Measurements from ENCODE around the gene CACNA1C.

The CACNA1C gene

GRCh38 chr12:2043054-2043453 is 9.7 kb upstream of the CACNA1C start:
- Histone ChIP-seq H3K9me3 (ENCODE audit: control insufficient read depth, low read length) (peaks cover 4% of the 10 kb centered on the region), H3K4me3 (ENCODE audit: low read length) (no peak overlapping the region), H3K4me1 (ENCODE audit: control insufficient read depth, insufficient read depth, low read length) (no peaks in the 10 kb centered on the region), H3K9ac (ENCODE audit: low read length) (no peak overlapping the region), H3K27me3 (replicated peaks; ENCODE audit: control insufficient read depth, insufficient read depth, low read length) (peaks cover 11% of the 10 kb centered on the region), H3K36me3 (ENCODE audit: control insufficient read depth, insufficient read depth, low read length, severe bottlenecking) (no peaks in the 10 kb centered on the region)
- DNase-seq (ENCODE audit: low read depth) = no peak

DNA sequence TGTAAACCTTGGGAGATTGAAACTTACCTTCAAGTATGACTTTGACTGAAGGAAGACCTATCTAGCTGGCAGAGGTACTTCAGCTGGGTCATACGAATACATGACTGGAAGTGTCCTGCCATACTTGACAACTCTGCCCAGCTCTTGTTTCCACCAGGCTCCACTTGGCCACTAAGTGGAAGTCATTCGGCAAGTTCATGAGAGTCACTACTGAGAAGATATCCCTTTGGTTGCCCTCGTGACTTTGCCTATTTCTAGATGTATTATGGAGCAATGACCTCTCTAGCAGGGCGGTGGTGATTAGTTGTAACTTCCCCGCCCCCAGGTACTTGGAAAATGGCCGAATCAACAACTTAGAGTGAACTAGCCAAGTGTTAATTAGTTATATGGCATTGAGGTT is 8.6 kb upstream of the CACNA1C start:
- Histone ChIP-seq H3K27me3 (replicated peaks; ENCODE audit: control insufficient read depth, insufficient read depth, low read length) (peaks cover 11% of the 10 kb centered on the region), H3K4me1 (ENCODE audit: control insufficient read depth, insufficient read depth, low read length) (peaks cover under 1% of the 10 kb centered on the region), H3K36me3 (ENCODE audit: control insufficient read depth, insufficient read depth, low read length, severe bottlenecking) (no peaks in the 10 kb centered on the region), H3K4me3 (ENCODE audit: low read length) (no peak overlapping the region), H3K9me3 (ENCODE audit: control insufficient read depth, low read length) (peaks cover 4% of the 10 kb centered on the region), H3K9ac (ENCODE audit: low read length) (no peak overlapping the region)
- DNase-seq (ENCODE audit: low read depth) = no peak

DNA sequence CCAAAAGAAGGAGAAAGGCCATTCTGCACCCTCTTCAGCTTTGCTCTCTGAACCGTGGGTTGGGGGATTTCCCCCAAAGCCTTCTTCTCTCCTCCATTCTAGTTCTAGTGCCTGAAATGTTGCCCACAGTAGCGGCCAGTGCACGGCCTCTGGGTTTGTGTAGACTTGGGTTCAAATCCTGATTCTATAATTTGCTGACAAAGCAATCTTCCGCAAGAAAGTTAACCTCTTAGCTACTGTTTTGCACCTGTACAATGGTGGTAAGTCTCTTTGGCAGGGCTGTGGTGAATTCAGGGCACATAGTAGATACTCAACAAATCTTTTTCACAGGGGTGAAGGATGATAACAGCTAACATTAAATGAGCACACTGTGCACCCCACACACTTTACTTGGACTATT is 5.8 kb upstream of the CACNA1C start:
- Histone ChIP-seq H3K9ac (ENCODE audit: low read length) (no peak overlapping the region), H3K27me3 (replicated peaks; ENCODE audit: control insufficient read depth, insufficient read depth, low read length) (peaks cover 3% of the 10 kb centered on the region), H3K36me3 (ENCODE audit: control insufficient read depth, insufficient read depth, low read length, severe bottlenecking) (no peaks in the 10 kb centered on the region), H3K4me1 (ENCODE audit: control insufficient read depth, insufficient read depth, low read length) (peaks cover 17% of the 10 kb centered on the region), H3K9me3 (ENCODE audit: control insufficient read depth, low read length) (peaks cover 4% of the 10 kb centered on the region), H3K4me3 (ENCODE audit: low read length) (no peak overlapping the region)
- no peak for DNase-seq (ENCODE audit: low read depth)

DNA sequence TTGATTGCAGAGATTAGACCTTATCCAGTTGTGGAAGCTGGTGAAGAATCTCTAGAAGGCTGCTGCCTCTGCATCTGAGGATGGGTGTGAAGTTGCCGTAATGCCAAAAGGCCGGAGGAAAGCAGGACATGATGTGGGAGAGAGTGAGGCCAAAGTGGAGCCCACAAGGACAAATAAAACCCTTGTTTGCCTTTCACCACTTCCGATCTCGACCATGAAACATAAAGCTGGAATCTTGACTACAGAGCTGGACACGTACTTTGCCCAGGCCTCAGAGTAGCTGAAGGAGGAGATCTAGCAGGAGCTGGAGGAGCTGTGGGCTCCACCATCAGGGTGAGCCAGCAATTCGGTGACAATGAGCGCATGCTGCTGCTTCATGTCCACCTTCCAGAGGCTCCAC is 5.0 kb upstream of the CACNA1C start:
- Histone ChIP-seq H3K9me3 (ENCODE audit: control insufficient read depth, low read length) (peaks cover 4% of the 10 kb centered on the region), H3K4me3 (ENCODE audit: low read length) (no peak overlapping the region), H3K36me3 (ENCODE audit: control insufficient read depth, insufficient read depth, low read length, severe bottlenecking) (no peaks in the 10 kb centered on the region), H3K4me1 (ENCODE audit: control insufficient read depth, insufficient read depth, low read length) (peaks cover 18% of the 10 kb centered on the region), H3K9ac (ENCODE audit: low read length) (no peak overlapping the region), H3K27me3 (replicated peaks; ENCODE audit: control insufficient read depth, insufficient read depth, low read length) (peaks cover 3% of the 10 kb centered on the region)
- DNase-seq (ENCODE audit: low read depth) = no peak

- H3K9ac ChIP-seq (ENCODE audit: low read length) = no peak overlapping the region
- peaks cover 4% of the 10 kb centered on the region for H3K9me3 ChIP-seq (ENCODE audit: control insufficient read depth, low read length)
- H3K36me3 ChIP-seq (ENCODE audit: control insufficient read depth, insufficient read depth, low read length, severe bottlenecking) = no peaks in the 10 kb centered on the region
- H3K4me3 ChIP-seq (ENCODE audit: low read length) = no peak overlapping the region
- peaks cover 18% of the 10 kb centered on the region for H3K4me1 ChIP-seq (ENCODE audit: control insufficient read depth, insufficient read depth, low read length)
- peaks cover 3% of the 10 kb centered on the region for H3K27me3 ChIP-seq (replicated peaks; ENCODE audit: control insufficient read depth, insufficient read depth, low read length)
- DNase-seq (ENCODE audit: low read depth) = no peak
Observed at GRCh38 chr12:2049604-2050540, 2.9 kb upstream of the CACNA1C start.

- Histone ChIP-seq H3K4me3 (ENCODE audit: low read length) (peak overlapping the region; percentile 83), H3K9ac (ENCODE audit: low read length) (peak overlapping the region; percentile 80), H3K36me3 (ENCODE audit: control insufficient read depth, insufficient read depth, low read length, severe bottlenecking) (no peaks in the 10 kb centered on the region), H3K9me3 (ENCODE audit: control insufficient read depth, low read length) (no peaks in the 10 kb centered on the region), H3K4me1 (ENCODE audit: control insufficient read depth, insufficient read depth, low read length) (peaks cover 26% of the 10 kb centered on the region), H3K27me3 (replicated peaks; ENCODE audit: control insufficient read depth, insufficient read depth, low read length) (no peaks in the 10 kb centered on the region)
- DNase-seq (ENCODE audit: low read depth) = peak; percentile 53
Observed at GRCh38 chr12:2051700-2052621, 826 bp upstream of the CACNA1C start.

DNA sequence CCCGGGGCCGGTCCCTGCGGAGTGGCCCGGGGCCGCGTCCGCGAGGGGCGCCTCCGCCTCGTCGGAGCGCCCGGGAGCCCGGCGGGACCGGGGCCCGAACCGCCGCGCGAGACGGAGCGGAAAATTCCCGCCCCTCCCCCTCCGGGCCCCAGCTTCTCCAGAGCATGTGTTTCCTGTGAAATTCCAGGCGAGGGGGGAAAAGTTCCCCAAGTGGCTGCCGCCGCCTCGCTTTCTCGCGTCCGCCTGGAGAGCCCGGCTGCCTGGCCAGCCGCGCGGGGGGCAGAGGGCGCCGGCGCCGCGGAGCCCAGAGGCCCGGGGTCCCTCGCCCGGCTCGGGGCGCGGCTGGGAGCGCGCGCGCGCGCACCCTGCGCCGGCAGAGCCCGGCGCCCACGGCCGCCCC is 904 bp downstream of the CACNA1C start:
- Histone ChIP-seq H3K36me3 (ENCODE audit: control insufficient read depth, insufficient read depth, low read length, severe bottlenecking) (no peaks in the 10 kb centered on the region), H3K4me3 (ENCODE audit: low read length) (peak overlapping the region; percentile 92), H3K27me3 (replicated peaks; ENCODE audit: control insufficient read depth, insufficient read depth, low read length) (no peaks in the 10 kb centered on the region), H3K4me1 (ENCODE audit: control insufficient read depth, insufficient read depth, low read length) (peaks cover 37% of the 10 kb centered on the region), H3K9me3 (ENCODE audit: control insufficient read depth, low read length) (no peaks in the 10 kb centered on the region), H3K9ac (ENCODE audit: low read length) (peak overlapping the region; percentile 92)
- peak; percentile 77 for DNase-seq (ENCODE audit: low read depth)

DNA sequence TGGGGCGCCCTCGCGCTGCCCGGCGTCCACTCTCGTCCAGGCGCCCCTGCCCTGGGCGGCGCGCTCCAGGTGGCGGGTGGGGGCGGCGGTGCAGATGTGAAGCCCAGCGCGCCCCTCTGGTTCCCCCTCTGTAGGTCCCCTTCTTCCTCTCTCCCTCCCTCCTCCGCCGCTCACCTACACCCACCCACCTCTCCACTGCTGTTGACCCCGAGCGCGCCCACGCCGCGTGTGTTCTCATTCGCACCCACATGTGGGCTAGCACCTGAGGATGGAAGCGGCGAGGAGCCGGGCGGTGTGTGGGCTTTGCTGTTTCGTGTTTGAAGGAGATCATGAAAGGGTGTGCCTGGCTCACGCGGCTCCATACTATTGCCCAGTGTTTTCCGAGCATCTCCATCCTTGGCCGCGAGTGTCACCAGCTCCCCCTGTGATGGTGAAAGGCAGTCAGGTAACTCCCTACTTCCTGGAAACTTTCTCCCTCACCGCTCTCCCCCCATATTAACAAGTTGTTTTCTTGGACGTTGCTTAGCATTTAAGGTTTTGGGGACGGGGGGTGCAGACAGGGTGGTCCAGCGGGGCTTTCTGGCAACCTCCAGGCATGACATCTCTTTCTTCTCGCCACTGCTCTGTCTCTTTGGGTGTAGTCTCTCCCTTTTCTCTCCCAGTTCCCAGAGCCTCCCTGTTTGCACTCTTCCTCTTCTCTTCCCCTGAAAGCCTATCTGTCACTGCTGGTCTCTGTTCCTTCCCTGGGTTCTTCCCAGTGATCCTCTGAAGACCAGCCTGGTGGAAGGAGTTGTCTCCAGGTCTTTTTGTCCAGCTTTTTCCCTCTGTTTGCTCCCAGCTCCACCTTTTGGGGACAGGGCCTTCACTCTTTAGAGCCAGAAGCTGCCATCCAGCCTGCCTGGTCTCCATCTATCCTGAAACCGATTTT is 1.6 kb downstream of the CACNA1C start:
- Histone ChIP-seq H3K36me3 (ENCODE audit: control insufficient read depth, insufficient read depth, low read length, severe bottlenecking) (no peaks in the 10 kb centered on the region), H3K27me3 (replicated peaks; ENCODE audit: control insufficient read depth, insufficient read depth, low read length) (no peaks in the 10 kb centered on the region), H3K4me3 (ENCODE audit: low read length) (peak overlapping the region; percentile 92), H3K4me1 (ENCODE audit: control insufficient read depth, insufficient read depth, low read length) (peaks cover 34% of the 10 kb centered on the region), H3K9ac (ENCODE audit: low read length) (peak overlapping the region; percentile 92), H3K9me3 (ENCODE audit: control insufficient read depth, low read length) (no peaks in the 10 kb centered on the region)
- DNase-seq (ENCODE audit: low read depth) = peak; percentile 60

- H3K4me1 ChIP-seq (ENCODE audit: control insufficient read depth, insufficient read depth, low read length) = peaks cover 19% of the 10 kb centered on the region
- DNase-seq (ENCODE audit: low read depth) = peak; percentile 81
- H3K27me3 ChIP-seq (replicated peaks; ENCODE audit: control insufficient read depth, insufficient read depth, low read length) = no peaks in the 10 kb centered on the region
- peaks cover 4% of the 10 kb centered on the region for H3K36me3 ChIP-seq (ENCODE audit: control insufficient read depth, insufficient read depth, low read length, severe bottlenecking)
- H3K9me3 ChIP-seq (ENCODE audit: control insufficient read depth, low read length) = no peaks in the 10 kb centered on the region
- H3K4me3 ChIP-seq (ENCODE audit: low read length) = no peak overlapping the region
- H3K9ac ChIP-seq (ENCODE audit: low read length) = peak overlapping the region; percentile 26
Observed at GRCh38 chr12:2057041-2057794, 4.4 kb downstream of the CACNA1C start.

- H3K4me3 ChIP-seq (ENCODE audit: low read length) = no peak overlapping the region
- H3K9ac ChIP-seq (ENCODE audit: low read length) = peak overlapping the region; percentile 26
- no peak for DNase-seq (ENCODE audit: low read depth)
- H3K9me3 ChIP-seq (ENCODE audit: control insufficient read depth, low read length) = no peaks in the 10 kb centered on the region
- H3K36me3 ChIP-seq (ENCODE audit: control insufficient read depth, insufficient read depth, low read length, severe bottlenecking) = peaks cover 4% of the 10 kb centered on the region
- H3K27me3 ChIP-seq (replicated peaks; ENCODE audit: control insufficient read depth, insufficient read depth, low read length) = no peaks in the 10 kb centered on the region
- peaks cover 19% of the 10 kb centered on the region for H3K4me1 ChIP-seq (ENCODE audit: control insufficient read depth, insufficient read depth, low read length)
Observed at GRCh38 chr12:2057795-2058408, 5.1 kb downstream of the CACNA1C start.
